Measurements from ENCODE around the gene COX6A2. TPM values are rescaled to one million over a fixed set of nuclear protein-coding genes. Genes with fewer than 3 reads are reported as not detected.

COX6A2 gene
- total RNA-seq, 1 donor from 2014 or later, result not detected

DNA sequence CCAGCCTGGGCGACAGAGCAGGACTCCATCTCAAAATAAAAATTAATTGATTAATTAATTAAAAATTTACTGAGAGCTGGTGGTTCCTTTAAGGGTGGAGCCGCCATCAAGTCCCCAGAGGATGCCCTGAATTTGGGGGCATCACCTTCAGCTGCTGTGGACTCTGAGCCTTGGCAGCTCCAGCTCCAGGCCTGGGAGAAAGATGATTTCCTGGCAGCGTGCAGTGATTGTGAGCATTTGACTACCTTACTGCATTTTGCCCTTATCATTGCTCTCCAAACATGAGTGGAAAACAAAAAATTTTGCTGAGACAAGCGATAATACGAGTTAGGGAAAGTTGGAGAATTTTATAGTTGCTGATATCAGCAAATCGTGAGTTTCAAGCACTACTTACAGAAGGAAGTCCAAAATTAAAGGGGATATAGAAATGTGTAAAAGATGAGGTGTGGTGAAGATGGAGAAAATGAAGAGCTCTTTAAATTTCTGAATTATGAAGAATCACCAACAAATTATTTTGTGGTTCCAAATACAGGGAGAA lies 37.6 kb downstream of the COX6A2 start:
- TF ChIP-seq, protein P1, sequence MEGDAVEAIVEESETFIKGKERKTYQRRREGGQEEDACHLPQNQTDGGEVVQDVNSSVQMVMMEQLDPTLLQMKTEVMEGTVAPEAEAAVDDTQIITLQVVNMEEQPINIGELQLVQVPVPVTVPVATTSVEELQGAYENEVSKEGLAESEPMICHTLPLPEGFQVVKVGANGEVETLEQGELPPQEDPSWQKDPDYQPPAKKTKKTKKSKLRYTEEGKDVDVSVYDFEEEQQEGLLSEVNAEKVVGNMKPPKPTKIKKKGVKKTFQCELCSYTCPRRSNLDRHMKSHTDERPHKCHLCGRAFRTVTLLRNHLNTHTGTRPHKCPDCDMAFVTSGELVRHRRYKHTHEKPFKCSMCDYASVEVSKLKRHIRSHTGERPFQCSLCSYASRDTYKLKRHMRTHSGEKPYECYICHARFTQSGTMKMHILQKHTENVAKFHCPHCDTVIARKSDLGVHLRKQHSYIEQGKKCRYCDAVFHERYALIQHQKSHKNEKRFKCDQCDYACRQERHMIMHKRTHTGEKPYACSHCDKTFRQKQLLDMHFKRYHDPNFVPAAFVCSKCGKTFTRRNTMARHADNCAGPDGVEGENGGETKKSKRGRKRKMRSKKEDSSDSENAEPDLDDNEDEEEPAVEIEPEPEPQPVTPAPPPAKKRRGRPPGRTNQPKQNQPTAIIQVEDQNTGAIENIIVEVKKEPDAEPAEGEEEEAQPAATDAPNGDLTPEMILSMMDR (conservative IDR thresholded peaks at IDR 0.05), result no peak

DNA sequence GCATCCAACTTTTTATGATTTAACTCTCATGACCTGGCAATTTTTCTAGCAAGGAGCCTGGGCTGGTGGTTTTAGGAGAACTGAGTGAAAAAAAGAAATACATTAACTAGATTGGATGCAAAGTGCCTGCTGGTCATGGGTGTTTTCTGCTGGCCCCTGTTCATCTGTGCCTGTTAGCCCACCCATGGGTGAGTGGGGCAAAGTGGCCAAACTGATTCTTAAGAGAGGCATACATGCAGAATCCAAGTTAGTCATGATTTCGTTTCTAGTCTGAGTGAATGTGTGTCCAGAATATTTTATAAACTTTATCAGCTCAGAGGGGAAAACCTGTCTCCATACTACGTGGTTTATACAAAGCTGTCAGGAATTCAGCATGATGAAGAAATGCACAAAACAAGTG lies 39.6 kb downstream of the COX6A2 start:
- Mint-ChIP-seq H3K36me3 (no peaks in the 10 kb centered on the region), H3K9me3 (no peaks in the 10 kb centered on the region), H3K27me3 (peaks cover 15% of the 10 kb centered on the region), H3K4me1 (ENCODE audit: unreplicated experiment) (no peaks in the 10 kb centered on the region), H3K27ac (no peak overlapping the region), H3K4me3 (no peak overlapping the region)
- TF ChIP-seq, protein P1 (conservative IDR thresholded peaks at IDR 0.05), result no peak
- no peak for DNase-seq (ENCODE audit: extremely low spot score, unreplicated experiment)

More for the DNA sequence above, 37.6 kb downstream of the COX6A2 start:
- Mint-ChIP-seq H3K27ac (no peak overlapping the region), H3K9me3 (no peaks in the 10 kb centered on the region), H3K4me3 (no peak overlapping the region), H3K27me3 (peaks cover 15% of the 10 kb centered on the region), H3K36me3 (no peaks in the 10 kb centered on the region), H3K4me1 (ENCODE audit: unreplicated experiment) (no peaks in the 10 kb centered on the region)
- DNase-seq (ENCODE audit: extremely low spot score, unreplicated experiment), result no peak

DNA sequence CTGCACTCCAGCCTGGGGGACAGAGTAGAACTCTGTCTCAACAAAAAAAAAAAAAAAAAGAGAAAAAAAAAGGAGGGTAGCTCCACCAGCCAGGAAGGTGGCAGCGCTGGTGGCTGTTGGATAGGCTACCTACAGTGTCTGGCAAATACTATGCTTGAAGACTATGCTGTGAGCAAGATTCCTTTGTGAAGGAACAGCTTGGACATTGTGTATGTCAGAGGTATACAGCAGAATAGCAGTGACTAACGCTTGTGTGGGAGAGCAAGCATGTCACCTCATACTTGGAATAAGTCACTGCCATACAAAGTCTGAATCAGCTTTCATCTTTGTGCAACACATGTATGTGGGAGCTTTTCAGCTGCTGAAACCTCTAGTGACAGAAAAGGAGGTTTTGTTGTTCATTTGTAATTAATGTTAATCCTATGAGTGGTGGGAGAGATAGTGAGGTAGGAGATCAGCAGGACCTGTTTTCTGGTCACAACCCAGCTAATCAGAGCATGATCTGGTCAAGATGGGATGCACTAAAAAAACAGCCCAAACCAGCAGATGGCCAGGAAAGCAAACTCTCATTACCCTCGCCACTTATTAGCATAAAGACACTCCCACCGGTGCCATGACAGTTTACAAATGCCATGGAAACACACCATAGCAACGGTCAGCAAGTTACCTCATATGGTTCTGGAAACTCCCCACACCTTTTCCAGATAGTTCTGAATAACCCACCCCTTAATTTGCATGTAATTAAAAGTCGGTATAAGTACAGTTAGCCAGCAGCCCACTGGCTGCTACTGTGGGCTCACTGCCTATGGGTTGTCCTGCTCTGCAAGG lies 41.8 kb downstream of the COX6A2 start:
- no peaks in the 10 kb centered on the region for H3K4me1 Mint-ChIP-seq (ENCODE audit: unreplicated experiment)
- H3K4me3 Mint-ChIP-seq, result no peak overlapping the region
- no peak for DNase-seq (ENCODE audit: extremely low spot score, unreplicated experiment)
- peaks cover 28% of the 10 kb centered on the region for H3K27me3 Mint-ChIP-seq
- peak overlapping the region; percentile 24 for H3K27ac Mint-ChIP-seq
- no peaks in the 10 kb centered on the region for H3K36me3 Mint-ChIP-seq
- no peaks in the 10 kb centered on the region for H3K9me3 Mint-ChIP-seq
- TF ChIP-seq, protein P1 (conservative IDR thresholded peaks at IDR 0.05), result no peak

DNA sequence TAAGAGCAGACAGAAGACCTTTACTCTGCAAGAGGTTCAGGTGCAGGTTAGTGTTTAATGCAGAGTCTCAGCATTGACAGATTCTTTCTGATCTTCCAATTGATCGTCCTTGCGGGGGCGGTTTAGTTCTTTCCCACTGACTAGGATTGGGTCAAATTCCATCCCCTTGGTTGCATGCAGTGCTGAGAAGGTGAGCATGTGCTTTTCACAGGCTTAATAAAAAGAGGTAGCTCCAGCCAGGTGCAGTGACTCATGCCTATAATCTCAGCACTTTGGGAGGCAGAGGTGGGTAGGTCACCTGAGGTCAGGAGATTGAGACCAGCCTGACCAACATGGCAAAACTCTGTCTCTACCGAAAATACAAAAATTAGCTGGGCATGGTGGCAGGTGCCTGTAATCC lies 42.5 kb downstream of the COX6A2 start:
- Mint-ChIP-seq H3K27ac (no peak overlapping the region), H3K4me3 (no peak overlapping the region), H3K4me1 (ENCODE audit: unreplicated experiment) (no peaks in the 10 kb centered on the region), H3K9me3 (no peaks in the 10 kb centered on the region), H3K27me3 (peaks cover 34% of the 10 kb centered on the region), H3K36me3 (no peaks in the 10 kb centered on the region)
- TF ChIP-seq, protein P1 (conservative IDR thresholded peaks at IDR 0.05), result no peak
- DNase-seq (ENCODE audit: extremely low spot score, unreplicated experiment), result no peak

DNA sequence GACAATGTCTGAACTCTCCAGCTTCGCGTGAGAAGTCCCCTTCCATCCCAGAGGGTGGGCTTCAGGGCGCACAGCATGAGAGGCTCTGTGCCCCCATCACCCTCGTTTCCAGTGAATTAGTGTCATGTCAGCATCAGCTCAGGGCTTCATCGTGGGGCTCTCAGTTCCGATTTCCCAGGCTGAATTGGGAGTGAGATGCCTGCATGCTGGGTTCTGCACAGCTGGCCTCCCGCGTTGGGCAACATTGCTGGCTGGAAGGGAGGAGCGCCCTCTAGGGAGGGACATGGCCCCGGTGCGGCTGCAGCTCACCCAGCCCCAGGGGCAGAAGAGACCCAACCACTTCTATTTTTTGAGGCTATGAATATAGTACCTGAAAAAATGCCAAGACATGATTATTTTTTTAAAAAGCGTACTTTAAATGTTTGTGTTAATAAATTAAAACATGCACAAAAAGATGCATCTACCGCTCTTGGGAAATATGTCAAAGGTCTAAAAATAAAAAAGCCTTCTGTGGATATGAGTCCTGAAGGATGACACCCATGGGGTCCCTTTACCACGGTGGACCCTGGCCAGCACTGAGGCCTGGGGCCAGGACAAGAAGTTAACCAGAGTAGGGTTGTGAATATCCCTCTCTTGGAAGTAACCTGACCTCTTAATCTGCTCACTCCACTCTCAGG lies 45.5 kb downstream of the COX6A2 start:
- no peak overlapping the region for H3K4me3 Mint-ChIP-seq
- no peak overlapping the region for H3K27ac Mint-ChIP-seq
- H3K4me1 Mint-ChIP-seq (ENCODE audit: unreplicated experiment), result no peaks in the 10 kb centered on the region
- TF ChIP-seq, protein P1 (conservative IDR thresholded peaks at IDR 0.05), result peak; percentile 73
- no peaks in the 10 kb centered on the region for H3K36me3 Mint-ChIP-seq
- H3K27me3 Mint-ChIP-seq, result peaks cover 31% of the 10 kb centered on the region
- DNase-seq (ENCODE audit: extremely low spot score, unreplicated experiment), result no peak
- no peaks in the 10 kb centered on the region for H3K9me3 Mint-ChIP-seq

All from type B pancreatic cell (in vitro differentiated cells).